Stimulated activated CD4-positive, alpha-beta T cell treated with anti-CD3 and anti-CD28 coated beads, Interleukin-12 subunit alpha, Interleukin-12 subunit beta, amount 100 ng/mL, for 4 hours (primary cell): ENCODE data around the gene REV3L.

Experiments
- DNase-seq: peaks from one replicate; pipeline ENCODE4 v3.0.0-alpha.2; 2020

Gene REV3L

GRCh38 chr6:111462770-111463391, 20.1 kb downstream of the REV3L start:
- no peak for DNase-seq

DNA sequence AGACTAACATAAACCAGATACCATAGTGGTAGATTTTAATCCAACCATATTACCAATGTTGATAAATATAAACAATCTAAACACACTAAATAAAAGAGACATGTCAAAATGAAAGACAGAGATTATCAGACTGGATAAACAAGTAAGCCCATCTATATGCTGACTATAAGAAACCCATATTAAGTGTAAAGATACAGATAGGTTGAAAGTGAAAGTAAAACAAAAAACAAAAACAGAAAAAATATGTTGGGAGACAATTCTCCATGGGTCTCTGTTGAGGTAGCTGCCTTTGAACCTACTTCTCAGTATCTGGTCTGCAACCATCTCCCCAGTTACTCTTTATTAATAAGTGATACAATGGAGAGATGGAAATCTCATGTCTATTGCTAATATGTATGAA, 21.2 kb downstream of the REV3L start:
- DNase-seq: no peak

DNA sequence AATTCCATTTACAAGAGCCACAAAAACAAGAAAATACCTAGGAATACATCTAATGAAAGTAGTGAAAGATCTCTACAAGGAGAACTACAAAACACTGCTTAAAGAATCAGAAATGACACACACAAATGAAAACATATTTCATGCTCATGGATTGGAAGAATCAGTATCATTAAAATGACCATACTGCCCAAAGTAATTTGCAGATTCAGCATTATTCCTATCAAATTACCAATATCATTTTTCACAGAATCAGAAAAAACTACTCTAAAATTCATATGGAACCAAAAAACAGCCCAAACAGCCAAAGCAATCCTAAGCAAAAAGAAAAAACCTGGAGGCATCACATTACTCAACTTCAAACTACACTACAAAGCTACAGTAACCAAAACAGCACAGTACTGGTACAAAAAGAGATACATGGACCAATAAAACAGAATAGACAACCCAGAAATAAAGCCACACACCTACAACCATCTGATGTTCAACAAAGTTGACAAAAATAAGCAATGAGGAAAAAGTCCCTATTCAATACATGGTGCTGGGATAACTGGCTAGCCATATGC, 24.3 kb downstream of the REV3L start:
- DNase-seq: no peak

DNA sequence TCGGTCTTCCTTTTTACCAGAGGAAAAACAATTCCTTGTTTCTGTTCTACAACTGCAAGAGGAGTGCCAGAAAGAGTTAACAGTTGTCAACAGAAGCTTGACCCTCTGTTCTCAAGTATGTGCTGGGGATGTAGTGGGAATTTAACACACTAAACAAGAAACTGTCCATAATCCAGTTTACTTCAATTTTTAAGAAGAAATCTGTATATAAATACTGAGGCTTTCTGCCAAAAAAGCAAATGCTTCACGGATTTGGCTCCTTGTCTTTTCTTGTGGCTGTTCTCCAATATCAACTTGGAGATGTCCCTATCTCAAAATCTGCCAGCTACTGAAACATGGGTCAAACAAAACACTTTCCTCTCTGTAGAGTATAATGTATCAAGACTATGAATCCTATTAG, 26.8 kb downstream of the REV3L start:
- DNase-seq: no peak

GRCh38 chr6:111450636-111451035, 32.4 kb downstream of the REV3L start:
- no peak for DNase-seq

DNA sequence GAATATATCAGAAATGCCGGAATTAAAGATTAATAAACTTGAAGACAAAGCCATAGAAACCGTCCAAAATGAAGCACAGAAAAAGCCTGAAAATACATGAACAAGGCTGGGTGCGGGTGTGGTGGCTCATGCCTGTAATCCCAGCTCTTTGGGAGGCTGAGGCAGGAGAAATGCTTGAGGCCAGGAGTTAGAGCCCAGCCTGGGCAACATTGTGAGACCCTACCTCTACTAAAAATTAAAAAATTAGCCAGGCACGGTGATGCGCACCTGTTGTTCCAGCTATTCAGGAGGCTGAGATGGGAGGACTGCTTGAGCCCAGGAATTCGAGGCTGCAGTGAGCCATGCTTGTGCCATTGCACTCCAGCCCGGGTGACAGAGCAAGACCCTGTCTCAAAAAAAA, 32.9 kb downstream of the REV3L start:
- DNase-seq: no peak

GRCh38 chr6:111449129-111449528, 33.9 kb downstream of the REV3L start:
- no peak for DNase-seq

- DNase-seq: no peak
Measured at GRCh38 chr6:111447051-111447450, 36.0 kb downstream of the REV3L start.

- DNase-seq: no peak
Measured at GRCh38 chr6:111445861-111446267, 37.2 kb downstream of the REV3L start.

- DNase-seq: no peak
Measured at GRCh38 chr6:111444794-111445193, 38.2 kb downstream of the REV3L start.

GRCh38 chr6:111441678-111442243, 41.3 kb downstream of the REV3L start:
- DNase-seq: no peak

DNA sequence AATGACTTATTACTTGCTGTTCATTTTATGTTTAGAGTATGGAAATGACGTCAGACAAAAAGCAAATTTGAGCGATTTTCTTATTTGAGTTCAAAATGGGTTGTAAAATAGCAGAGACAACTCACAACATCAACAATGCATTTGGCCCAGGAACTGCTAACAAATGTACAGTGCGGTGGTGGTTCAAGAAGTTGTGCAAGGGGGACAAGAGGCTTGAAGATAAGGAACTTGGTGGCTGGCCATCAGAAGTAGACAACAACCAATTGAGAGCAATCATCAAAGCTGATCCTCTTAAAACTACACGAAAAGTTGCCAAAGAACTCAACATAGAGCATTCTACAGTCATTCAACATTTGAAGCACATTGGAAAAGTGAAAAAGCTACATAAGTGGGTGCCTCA, 43.8 kb downstream of the REV3L start:
- no peak for DNase-seq

DNA sequence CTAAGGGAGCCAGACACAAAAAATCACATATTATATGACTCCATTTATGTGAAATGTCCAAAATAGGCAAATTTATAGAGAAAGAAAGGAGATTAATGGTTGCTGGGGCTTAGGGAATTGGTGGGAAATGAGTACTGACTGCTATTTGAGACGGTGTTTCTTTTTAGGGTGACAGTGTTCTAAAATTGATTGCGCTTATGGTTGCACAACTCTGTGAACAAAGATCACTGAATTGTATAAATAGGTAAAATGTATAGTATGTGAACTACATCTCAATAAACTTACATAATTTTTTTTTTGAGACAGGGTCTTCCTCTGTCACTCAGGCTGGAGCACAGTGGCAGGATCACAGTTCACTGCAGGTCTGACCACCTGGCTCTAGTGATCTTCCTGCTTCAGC, 45.4 kb downstream of the REV3L start:
- no peak for DNase-seq

DNA sequence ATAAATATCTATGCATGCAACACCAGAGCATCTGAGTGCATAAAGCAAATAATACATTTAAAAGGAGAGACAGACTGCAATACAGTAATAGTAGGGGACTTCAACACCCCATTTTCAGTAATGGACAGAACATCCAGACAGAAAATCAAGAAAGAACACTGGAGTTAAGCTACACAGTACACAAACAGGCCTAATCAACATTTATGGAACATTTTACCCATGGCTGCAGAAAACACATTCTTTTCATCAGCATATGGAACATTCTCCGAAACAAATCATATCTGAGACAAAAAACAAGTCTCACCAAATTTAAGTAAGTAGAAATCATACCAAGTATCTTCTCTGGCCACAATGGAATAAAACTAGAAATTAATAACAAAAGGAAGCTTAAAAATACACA, 50.5 kb downstream of the REV3L start:
- DNase-seq: no peak

GRCh38 chr6:111430605-111431376, 52.2 kb downstream of the REV3L start:
- no peak for DNase-seq

GRCh38 chr6:111429571-111429970, 53.4 kb downstream of the REV3L start:
- DNase-seq: no peak

GRCh38 chr6:111428811-111429210, 54.2 kb downstream of the REV3L start:
- DNase-seq: no peak

DNA sequence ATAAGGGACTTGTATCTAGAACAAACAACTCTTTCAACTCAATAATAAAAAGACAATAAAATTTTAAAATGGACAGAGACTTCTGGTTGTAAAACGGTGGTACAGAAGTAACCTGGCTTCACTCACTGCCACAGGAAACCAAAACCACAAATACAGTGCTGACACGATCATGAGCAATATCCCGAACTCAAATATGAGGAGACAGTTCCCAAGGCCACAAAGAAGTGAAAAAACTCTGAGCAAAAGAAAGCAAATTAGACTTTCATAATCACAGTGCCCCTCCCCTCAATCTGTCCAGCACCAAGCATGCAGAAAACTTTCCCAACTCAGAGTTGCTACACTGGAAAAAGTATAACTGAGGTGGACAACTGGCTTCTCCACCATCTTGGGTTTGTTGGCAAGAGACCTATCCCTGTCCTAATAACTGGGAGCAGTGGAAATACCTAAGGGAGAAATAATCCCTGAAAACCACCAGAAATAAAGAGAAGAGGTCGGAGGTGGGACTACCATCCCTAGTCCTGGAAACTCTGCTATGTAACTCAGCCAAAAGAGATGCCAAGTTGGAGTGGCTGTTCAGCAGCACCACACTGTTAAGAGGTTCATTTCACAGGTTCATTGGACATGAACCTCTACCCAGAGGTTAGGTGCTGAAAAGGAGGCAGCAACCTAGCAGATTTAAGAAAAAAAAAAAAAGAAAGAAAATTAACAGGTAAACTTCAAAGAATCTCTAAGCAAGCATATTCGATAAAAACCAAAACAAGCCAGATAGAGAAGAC, 55.5 kb downstream of the REV3L start:
- DNase-seq: no peak

DNA sequence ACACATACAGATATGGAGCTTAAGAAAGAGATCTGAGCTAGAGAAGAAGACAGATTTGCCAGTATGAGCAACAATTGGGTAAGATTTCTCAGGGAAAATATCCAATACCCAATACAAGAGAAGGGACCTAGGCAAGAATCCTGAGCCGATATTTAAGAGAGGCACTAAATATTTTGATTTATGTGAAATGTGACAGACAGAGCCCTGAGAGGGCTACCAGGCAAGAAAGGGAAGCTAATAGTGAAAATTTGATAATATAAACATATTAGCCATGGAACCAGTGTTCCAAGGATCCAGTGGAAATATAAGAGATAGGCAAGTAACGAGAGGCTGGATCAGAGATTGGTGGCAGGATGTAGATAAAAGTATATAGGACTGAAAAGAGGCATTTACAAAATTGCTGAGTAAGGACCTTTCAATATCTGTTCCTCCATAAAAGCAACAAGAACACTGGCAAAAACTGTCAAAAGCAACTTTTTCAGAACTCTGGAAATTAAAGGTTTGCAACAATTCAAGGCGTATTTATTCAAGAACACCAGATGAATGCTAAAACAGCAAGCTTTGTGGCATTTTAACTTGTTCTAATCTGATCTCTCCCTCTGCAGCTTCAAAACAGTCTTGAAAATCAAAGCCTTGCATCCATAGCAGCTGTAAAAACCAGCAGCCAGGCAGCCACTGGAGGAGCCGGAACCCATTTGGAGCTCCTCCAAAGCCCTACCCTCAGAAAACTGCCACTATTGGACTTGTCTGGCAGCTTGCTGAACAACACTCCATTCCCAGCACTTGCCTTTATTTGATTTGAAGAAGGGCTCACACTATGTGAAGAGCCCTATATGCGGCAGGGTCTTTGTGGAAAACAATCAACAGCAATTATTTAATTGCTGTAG, 58.8 kb downstream of the REV3L start:
- DNase-seq: no peak

DNA sequence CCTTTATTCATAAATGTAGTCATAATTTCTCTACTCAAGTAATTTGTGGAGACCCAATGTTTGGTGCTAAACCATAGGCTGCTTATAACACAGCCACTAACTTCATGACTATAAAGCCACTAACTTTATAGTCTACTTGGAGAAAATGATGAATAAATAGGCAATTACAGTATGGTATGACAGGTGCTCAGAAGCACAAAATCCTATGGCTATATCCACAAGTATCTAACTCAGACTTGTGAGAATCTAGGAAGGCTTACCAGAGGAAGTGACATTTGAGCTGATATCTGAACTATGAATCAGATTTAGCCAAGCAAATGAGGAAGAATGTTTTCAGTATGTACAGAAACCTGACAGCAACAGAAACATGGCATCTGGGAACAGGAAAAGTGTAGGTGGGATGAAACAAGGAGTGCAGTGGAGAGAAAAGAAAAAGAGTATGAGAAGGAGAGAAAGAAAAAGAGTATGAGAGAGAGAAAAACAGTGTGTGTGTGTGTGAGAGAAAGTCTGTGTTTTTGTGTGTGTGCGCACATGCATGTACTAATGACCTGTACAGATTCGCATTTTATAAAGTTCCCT, 59.9 kb downstream of the REV3L start:
- DNase-seq: no peak

- no peak for DNase-seq
Measured at GRCh38 chr6:111418971-111419693, 63.9 kb downstream of the REV3L start.
